Endothelial cell (in vitro differentiated cells): ENCODE measurements around the gene BTBD2. TPM values are rescaled to one million over a fixed set of nuclear protein-coding genes. Genes with fewer than 3 reads are reported as not detected.

Experiments
- DNase-seq: peaks from one replicate; pipeline ENCODE4 v3.0.0; 2021; ENCODE audit warnings: low spot score
- H3K27ac Mint-ChIP-seq: one replicate; pipeline ENCODE4 v1.8.0; 2021; ENCODE audit warnings: mixed read lengths, inconsistent platforms; ENCODE audit not compliant: unreplicated experiment
- H3K27me3 Mint-ChIP-seq: one replicate; pipeline ENCODE4 v1.8.0; 2021; ENCODE audit warnings: mild to moderate bottlenecking, moderate library complexity, mixed read lengths, inconsistent platforms; ENCODE audit not compliant: unreplicated experiment
- H3K36me3 Mint-ChIP-seq: one replicate; pipeline ENCODE4 v1.8.0; 2021; ENCODE audit warnings: mild to moderate bottlenecking, low read depth, mixed read lengths, inconsistent platforms; ENCODE audit not compliant: unreplicated experiment
- H3K4me1 Mint-ChIP-seq: one replicate; pipeline ENCODE4 v1.8.0; 2021; ENCODE audit warnings: mild to moderate bottlenecking, mixed read lengths, inconsistent platforms; ENCODE audit not compliant: unreplicated experiment
- H3K4me3 Mint-ChIP-seq: one replicate; pipeline ENCODE4 v1.8.0; 2021; ENCODE audit warnings: mild to moderate bottlenecking, mixed read lengths, inconsistent platforms; ENCODE audit not compliant: unreplicated experiment
- H3K9me3 Mint-ChIP-seq: one replicate; pipeline ENCODE4 v1.8.0; 2021; ENCODE audit warnings: mixed read lengths, inconsistent platforms; ENCODE audit not compliant: unreplicated experiment
- CTCF ChIP-seq: fragments of 200-600 bp; sonication (generic); IDR thresholded peaks from one replicate; pipeline ENCODE4 v1.5.0; 2021; ENCODE audit warnings: antibody characterized with exemption; ENCODE audit not compliant: unreplicated experiment
- total RNA-seq: library from RNA; stranded (reverse); fragmentation: NEBNext Ultra II Directional; extraction: Animal tissue kit (Norgen Biotek cat#: 25700); gene quantifications from one replicate; pipeline ENCODE4 v1.2.1, GENCODE V29; 2021; ENCODE audit not compliant: unreplicated experiment

BTBD2 gene
- total RNA-seq, 1 donor from 2014 or later = 80.5 TPM

DNA sequence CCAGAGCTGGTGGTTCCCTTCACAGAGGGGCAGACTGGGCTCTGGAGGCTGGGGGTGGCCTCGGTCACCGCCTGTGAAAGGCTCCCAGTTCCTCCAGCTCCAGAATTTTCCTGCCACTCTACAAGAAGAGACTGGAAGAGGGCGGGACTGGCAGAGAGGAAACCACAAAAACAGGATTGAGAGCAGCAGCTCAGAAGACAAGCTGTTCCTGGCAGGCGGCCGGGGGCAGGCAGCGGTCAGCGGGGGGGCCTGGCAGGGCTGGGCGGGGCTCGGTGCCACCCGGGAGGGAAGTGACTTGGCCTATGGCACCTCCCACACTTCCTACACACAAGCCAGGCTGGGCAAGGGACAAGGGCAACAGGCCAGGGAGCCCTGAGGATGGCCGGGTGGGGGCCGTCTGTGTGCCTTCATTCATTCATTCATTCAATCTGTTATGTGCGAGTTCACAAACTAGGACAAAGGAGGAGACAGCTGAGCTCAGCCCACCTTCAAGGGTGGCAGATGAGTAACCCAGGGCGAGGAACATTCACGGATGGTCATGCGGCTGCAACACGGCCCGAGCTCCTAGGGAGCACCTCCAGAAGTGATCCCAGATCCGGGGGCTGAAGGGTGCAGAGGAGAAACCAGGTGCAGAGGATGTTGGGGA, 16.9 kb upstream of the BTBD2 start:
- H3K4me3 Mint-ChIP-seq = no peak overlapping the region
- peak overlapping the region; percentile 52 for H3K27ac Mint-ChIP-seq
- peak; percentile 45 for DNase-seq
- H3K4me1 Mint-ChIP-seq = peaks cover 12% of the 10 kb centered on the region
- peaks cover 3% of the 10 kb centered on the region for H3K27me3 Mint-ChIP-seq
- H3K36me3 Mint-ChIP-seq = peaks cover 3% of the 10 kb centered on the region
- no peaks in the 10 kb centered on the region for H3K9me3 Mint-ChIP-seq
- TF ChIP-seq CTCF = no peak

- Mint-ChIP-seq H3K27me3 (peaks cover 2% of the 10 kb centered on the region), H3K4me3 (no peak overlapping the region), H3K27ac (no peak overlapping the region), H3K4me1 (peaks cover 8% of the 10 kb centered on the region), H3K36me3 (no peaks in the 10 kb centered on the region), H3K9me3 (no peaks in the 10 kb centered on the region)
- no peak for TF ChIP-seq CTCF
- no peak for DNase-seq
These were observed 11.8 kb upstream of the BTBD2 start for GRCh38 chr19:2027361-2027760.

DNA sequence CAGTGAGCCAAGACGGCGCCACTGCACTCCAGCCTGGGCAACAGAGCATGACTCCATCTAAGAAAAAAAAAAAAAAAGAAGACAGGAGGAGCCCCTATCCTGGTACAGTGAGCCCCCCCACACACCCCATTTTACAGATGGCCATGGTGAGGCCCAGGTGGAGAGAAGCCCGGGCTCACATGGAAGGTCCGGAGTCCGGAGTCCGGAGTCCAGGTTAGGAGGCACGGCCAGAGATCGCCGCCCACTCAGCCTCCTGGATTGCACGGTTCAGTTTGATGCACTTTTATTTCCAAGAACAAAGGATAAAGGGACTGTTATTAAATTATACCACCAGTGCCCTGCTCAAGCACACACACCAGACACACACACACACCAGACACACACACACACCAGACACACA, 11.3 kb upstream of the BTBD2 start:
- no peak for TF ChIP-seq CTCF
- Mint-ChIP-seq H3K4me3 (no peak overlapping the region), H3K9me3 (no peaks in the 10 kb centered on the region), H3K27ac (no peak overlapping the region), H3K36me3 (no peaks in the 10 kb centered on the region), H3K27me3 (peaks cover 2% of the 10 kb centered on the region), H3K4me1 (peaks cover 3% of the 10 kb centered on the region)
- no peak for DNase-seq

DNA sequence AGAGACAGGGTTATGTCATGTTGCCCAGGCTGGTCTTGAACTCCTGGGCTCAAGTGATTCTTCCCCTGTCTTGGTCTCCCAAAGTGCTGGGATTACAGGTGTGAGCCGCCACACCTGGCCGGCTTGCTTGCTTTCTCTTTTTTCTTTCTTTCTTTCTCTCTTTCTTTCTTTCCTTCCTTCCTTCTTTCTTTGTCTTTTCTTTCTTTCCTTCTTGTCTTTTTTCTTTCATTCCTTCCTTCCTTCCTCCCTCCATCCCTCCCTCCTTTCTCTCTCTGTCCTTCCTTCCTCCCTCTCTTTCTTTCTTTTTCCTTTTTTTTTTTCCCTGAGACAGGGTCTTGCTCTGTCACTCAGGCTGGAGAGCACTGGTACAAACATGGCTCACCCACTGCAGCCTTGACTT, 6.8 kb upstream of the BTBD2 start:
- H3K27ac Mint-ChIP-seq = no peak overlapping the region
- H3K27me3 Mint-ChIP-seq = peaks cover 2% of the 10 kb centered on the region
- TF ChIP-seq CTCF = no peak
- H3K36me3 Mint-ChIP-seq = no peaks in the 10 kb centered on the region
- no peaks in the 10 kb centered on the region for H3K9me3 Mint-ChIP-seq
- no peaks in the 10 kb centered on the region for H3K4me1 Mint-ChIP-seq
- no peak overlapping the region for H3K4me3 Mint-ChIP-seq
- DNase-seq = no peak

GRCh38 chr19:2021453-2022140, 6.1 kb upstream of the BTBD2 start:
- no peak for TF ChIP-seq CTCF
- no peak overlapping the region for H3K4me3 Mint-ChIP-seq
- no peak for DNase-seq
- H3K9me3 Mint-ChIP-seq = no peaks in the 10 kb centered on the region
- peaks cover 4% of the 10 kb centered on the region for H3K27me3 Mint-ChIP-seq
- no peaks in the 10 kb centered on the region for H3K36me3 Mint-ChIP-seq
- H3K4me1 Mint-ChIP-seq = no peaks in the 10 kb centered on the region
- H3K27ac Mint-ChIP-seq = no peak overlapping the region
